Osteoblast (primary cell): Measurements from ENCODE around the gene NANOS3. TPM values are rescaled to one million over a fixed set of nuclear protein-coding genes. Genes with fewer than 3 reads are reported as not detected.

Source experiments
- DNase-seq: peaks from one replicate; pipeline ENCODE4 v3.0.0; 2011; ENCODE audit warnings: low spot score, mixed read lengths; ENCODE audit not compliant: insufficient read length; ENCODE audit errors: missing footprints
- H2AFZ ChIP-seq: 2 replicates; pipeline ENCODE4 v1.6.0; 2011; ENCODE audit warnings: mild to moderate bottlenecking, low read length
- H3K27ac ChIP-seq: 2 replicates; pipeline ENCODE4 v1.5.1; 2011; ENCODE audit warnings: mild to moderate bottlenecking, low read depth, low read length, moderate library complexity
- H3K27me3 ChIP-seq: 2 replicates; pipeline ENCODE4 v1.6.0; 2012; ENCODE audit warnings: mild to moderate bottlenecking, control low read depth, inconsistent platforms, low read length, moderate library complexity; ENCODE audit not compliant: insufficient read depth
- H3K36me3 ChIP-seq: 2 replicates; pipeline ENCODE4 v1.5.1; 2011; ENCODE audit warnings: mild to moderate bottlenecking, low read length, control low read depth, moderate library complexity; ENCODE audit not compliant: insufficient read depth
- H3K4me1 ChIP-seq: 2 replicates; pipeline ENCODE4 v1.5.1; 2011; ENCODE audit warnings: mild to moderate bottlenecking, low read length, control low read depth, moderate library complexity; ENCODE audit not compliant: insufficient read depth
- H3K4me2 ChIP-seq: 2 replicates; pipeline ENCODE4 v1.6.0; 2011; ENCODE audit warnings: mild to moderate bottlenecking, low read length; ENCODE audit not compliant: insufficient read depth
- H3K4me3 ChIP-seq: fragments of 200-600 bp; sonication (generic); 3 replicates; pipeline ENCODE4 v1.5.1; 2012; ENCODE audit warnings: mild to moderate bottlenecking, low read length, inconsistent platforms; ENCODE audit not compliant: insufficient read depth
- H3K79me2 ChIP-seq: 2 replicates; pipeline ENCODE4 v1.6.0; 2012; ENCODE audit warnings: mild to moderate bottlenecking, low read length, control low read depth, inconsistent platforms; ENCODE audit not compliant: insufficient read depth
- H3K9me3 ChIP-seq: 2 replicates; pipeline ENCODE4 v1.5.1; 2011; ENCODE audit warnings: low read depth, low read length, control low read depth
- H4K20me1 ChIP-seq: 2 replicates; pipeline ENCODE4 v1.6.0; 2012; ENCODE audit warnings: mild to moderate bottlenecking, low read length, control low read depth; ENCODE audit not compliant: insufficient read depth
- total RNA-seq: library from RNA; depleted of rRNA; stranded (reverse); fragments of >200 nt; gene quantifications from 2 replicates; pipeline ENCODE4 v1.2.3, GENCODE V29; 2012
- TF ChIP-seq, protein P1 (sequence below): IDR thresholded peaks from 2 replicates; pipeline ENCODE4 v1.5.1; 2011; ENCODE audit warnings: mild to moderate bottlenecking, low read depth, low read length, moderate library complexity; ENCODE audit errors: extremely low read depth

Gene NANOS3
- total RNA-seq, 1 donor, result not detected

DNA sequence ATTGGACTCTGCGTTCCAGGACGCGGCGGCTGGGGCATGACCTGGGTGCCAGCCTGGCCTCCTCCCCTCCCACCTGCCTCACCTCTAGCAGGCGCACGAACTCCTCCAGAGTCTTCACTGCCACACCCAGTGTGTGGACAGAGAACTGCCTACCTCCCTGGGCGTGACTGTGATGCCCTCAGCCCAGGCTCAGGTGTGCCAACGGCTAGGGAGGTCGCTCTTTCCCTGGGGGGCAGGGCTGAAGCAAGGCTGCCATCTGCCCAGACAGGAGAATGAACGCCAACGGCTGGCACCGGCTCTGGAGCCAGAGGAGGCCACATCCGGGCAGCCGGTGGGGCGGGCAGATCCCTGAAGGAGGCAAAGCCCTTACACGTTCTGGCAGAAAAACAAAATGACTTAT, 11.3 kb downstream of the NANOS3 start:
- TF ChIP-seq, protein P1, sequence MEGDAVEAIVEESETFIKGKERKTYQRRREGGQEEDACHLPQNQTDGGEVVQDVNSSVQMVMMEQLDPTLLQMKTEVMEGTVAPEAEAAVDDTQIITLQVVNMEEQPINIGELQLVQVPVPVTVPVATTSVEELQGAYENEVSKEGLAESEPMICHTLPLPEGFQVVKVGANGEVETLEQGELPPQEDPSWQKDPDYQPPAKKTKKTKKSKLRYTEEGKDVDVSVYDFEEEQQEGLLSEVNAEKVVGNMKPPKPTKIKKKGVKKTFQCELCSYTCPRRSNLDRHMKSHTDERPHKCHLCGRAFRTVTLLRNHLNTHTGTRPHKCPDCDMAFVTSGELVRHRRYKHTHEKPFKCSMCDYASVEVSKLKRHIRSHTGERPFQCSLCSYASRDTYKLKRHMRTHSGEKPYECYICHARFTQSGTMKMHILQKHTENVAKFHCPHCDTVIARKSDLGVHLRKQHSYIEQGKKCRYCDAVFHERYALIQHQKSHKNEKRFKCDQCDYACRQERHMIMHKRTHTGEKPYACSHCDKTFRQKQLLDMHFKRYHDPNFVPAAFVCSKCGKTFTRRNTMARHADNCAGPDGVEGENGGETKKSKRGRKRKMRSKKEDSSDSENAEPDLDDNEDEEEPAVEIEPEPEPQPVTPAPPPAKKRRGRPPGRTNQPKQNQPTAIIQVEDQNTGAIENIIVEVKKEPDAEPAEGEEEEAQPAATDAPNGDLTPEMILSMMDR, result no peak
- no peaks in the 10 kb centered on the region for H4K20me1 ChIP-seq

DNA sequence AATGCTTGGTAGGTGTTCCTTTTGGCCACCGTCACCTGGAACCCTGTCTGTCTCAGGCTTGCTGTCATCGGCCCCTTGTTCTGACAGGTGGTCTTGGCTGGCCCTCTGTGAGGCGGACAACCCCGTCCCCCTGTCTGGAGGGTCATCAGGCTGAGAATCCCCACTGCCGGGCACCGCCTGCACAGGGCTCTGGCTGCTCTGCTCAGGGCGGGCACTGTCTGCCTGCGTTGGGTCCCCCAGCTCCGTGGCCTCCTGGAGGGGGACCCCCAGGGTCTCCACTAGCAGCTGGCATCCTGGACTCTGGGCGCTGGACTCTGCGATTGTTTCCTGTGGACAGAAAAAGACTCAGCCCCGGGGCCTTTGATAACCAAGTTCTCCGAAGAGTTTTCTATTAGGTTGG, 13.2 kb downstream of the NANOS3 start:
- Histone ChIP-seq H4K20me1 (no peaks in the 10 kb centered on the region), H3K36me3 (no peaks in the 10 kb centered on the region), H3K9me3 (no peaks in the 10 kb centered on the region), H3K4me3 (no peak overlapping the region), H3K27ac (no peak overlapping the region), H2AFZ (no peak overlapping the region), H3K4me2 (no peak overlapping the region), H3K27me3 (no peaks in the 10 kb centered on the region), H3K4me1 (peaks cover 7% of the 10 kb centered on the region), H3K79me2 (no peaks in the 10 kb centered on the region)
- DNase-seq, result no peak
- TF ChIP-seq, protein P1, result no peak

More for the DNA sequence above, 11.3 kb downstream of the NANOS3 start:
- Histone ChIP-seq H3K9me3 (no peaks in the 10 kb centered on the region), H3K27me3 (no peaks in the 10 kb centered on the region), H3K27ac (no peak overlapping the region), H3K4me2 (no peak overlapping the region), H3K36me3 (no peaks in the 10 kb centered on the region), H3K4me3 (no peak overlapping the region), H3K4me1 (peaks cover 7% of the 10 kb centered on the region), H2AFZ (no peak overlapping the region), H3K79me2 (no peaks in the 10 kb centered on the region)
- peak; percentile 49 for DNase-seq

DNA sequence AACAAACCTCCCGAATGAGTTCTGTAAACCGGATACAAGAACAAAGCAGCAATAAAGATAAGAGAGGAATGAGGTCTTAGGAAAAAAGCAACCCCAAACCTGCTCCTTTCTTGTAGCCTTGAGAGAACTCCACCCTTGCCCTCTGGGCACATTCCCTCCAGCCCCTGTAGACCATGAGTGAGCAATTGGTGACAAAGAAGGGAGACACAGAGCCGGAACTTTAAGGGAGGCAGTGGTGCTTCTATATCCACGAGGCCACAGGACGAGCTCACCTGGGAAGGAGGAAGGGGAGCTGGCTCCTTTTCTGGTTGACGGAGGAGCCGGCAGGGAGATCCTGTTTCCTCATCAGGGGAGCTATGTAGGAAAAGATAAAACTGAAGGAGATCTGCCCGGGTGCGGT, 15.9 kb downstream of the NANOS3 start:
- Histone ChIP-seq H3K27me3 (no peaks in the 10 kb centered on the region), H2AFZ (no peak overlapping the region), H3K4me3 (no peak overlapping the region), H3K79me2 (no peaks in the 10 kb centered on the region), H3K4me2 (no peak overlapping the region), H4K20me1 (no peaks in the 10 kb centered on the region), H3K27ac (no peak overlapping the region), H3K4me1 (no peaks in the 10 kb centered on the region), H3K36me3 (no peaks in the 10 kb centered on the region), H3K9me3 (no peaks in the 10 kb centered on the region)
- DNase-seq, result no peak
- TF ChIP-seq, protein P1, result no peak

DNA sequence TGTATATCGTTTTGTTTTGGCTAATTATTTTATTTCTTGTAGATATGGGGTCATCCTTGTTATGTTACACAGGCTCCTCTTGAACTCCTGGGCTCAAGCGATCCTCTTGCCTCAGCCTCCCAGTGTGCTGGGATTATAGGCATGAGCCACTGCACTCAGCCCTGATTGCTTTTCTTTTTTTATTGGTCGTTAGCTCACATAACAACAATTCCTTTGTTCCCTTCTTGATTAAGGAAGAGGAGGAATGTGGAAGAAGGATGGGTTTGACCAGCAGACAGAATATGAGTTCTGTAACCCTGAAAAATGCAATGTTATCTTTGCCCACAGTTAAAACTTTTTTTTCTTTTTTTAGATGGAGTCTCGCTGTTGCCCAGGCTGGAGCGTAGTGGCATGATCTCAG, 17.6 kb downstream of the NANOS3 start:
- Histone ChIP-seq H4K20me1 (no peaks in the 10 kb centered on the region), H3K79me2 (no peaks in the 10 kb centered on the region), H3K4me1 (peaks cover 6% of the 10 kb centered on the region), H3K27ac (no peak overlapping the region), H3K4me3 (no peak overlapping the region), H3K9me3 (no peaks in the 10 kb centered on the region), H3K27me3 (no peaks in the 10 kb centered on the region), H3K4me2 (no peak overlapping the region), H3K36me3 (no peaks in the 10 kb centered on the region), H2AFZ (no peak overlapping the region)
- DNase-seq, result no peak
- TF ChIP-seq, protein P1, result no peak
